MV-4-11 (cell line): ENCODE measurements around the gene DIAPH1.

Experiments used
- DNase-seq: peaks from one replicate; lab custom pipeline; 2025; lab: John Stamatoyannopoulos, UW

The DIAPH1 gene

DNA sequence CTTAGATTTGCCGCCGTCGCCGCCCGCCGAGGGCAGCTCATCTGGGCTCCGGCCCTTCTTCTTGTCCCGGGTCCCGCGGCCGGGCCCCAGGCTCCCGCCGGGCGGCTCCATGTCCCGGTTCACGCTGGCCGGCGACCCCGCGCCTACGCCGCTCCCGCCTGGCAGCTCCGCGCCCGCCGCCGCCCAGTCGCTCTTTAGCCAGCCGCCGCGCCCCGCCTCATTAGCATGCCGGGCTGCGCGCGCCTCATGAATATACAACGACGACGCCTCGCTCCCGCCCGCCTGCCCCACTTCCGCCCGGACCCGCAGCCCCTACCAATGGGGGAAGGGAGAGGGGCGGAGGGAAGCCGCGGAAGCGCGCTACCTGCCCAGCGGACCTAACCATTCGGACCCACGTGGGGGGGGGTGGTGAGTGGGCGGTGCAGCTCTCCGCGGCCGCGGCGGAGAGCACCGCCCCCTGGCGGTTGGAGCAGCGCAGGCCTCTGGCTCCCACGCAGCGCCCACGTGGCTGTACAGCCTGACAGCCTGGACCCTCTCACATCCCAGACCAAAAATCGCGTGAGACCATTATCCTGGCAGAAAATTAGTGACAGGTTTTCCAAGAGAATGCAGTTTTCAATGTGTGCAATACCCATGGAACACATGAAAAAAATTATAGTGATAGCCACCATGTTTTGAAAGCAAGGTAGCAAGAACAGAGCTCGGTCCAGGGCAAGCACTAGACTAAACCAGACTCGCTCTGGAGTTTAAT lies at the start of gene DIAPH1:
TSS of gene DIAPH1 (minus strand) at position 197 of the 751 bp plus-strand sequence. CDS start at position 111, 86 bp downstream.
- DNase-seq: peak; percentile 92

DNA sequence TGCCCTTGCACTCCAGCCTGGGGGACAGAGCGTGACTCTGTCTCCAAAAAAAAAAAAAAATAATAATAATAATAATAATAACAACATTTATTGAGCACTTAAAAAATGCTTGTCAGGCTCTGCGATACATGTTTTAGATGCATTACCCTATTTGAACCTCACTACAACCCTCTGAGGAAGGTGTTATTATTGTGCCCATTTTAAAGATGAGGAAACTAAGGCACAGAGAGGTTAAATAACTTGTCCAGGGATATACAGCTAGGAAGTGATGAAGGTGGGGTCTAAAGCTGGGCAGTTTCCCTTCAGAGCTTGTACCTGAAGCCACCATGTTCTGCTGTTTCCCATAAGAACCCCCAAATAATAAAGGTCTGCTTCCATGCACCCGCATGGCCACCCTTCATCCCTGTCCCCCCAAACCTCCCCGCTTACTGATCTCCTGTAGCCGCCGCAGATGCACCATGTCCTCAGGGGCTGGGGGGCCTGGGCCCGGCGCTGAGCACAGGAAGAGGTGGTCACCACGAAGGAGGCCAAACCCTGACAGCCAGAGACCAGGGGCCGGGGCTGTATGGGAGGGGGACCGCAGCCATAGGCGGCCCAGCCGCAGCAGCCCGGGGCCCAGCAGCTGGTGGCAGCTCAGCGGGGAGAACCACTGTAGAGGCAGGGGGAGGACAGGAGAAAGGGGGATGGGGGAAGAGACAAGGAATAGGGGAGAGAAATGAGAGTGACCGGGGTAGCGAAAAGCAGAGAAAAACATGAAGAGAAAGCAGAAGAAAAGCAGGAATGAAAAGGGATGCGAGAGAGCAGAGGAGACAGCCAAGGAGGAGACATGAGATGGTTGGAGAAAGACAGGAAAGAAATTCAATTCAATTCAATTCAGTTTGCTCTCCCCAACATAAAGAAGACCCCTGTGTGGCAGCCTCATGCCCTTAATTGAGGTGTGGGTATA lies 47.5 kb upstream of the DIAPH1 start:
- no peak for DNase-seq

DNA sequence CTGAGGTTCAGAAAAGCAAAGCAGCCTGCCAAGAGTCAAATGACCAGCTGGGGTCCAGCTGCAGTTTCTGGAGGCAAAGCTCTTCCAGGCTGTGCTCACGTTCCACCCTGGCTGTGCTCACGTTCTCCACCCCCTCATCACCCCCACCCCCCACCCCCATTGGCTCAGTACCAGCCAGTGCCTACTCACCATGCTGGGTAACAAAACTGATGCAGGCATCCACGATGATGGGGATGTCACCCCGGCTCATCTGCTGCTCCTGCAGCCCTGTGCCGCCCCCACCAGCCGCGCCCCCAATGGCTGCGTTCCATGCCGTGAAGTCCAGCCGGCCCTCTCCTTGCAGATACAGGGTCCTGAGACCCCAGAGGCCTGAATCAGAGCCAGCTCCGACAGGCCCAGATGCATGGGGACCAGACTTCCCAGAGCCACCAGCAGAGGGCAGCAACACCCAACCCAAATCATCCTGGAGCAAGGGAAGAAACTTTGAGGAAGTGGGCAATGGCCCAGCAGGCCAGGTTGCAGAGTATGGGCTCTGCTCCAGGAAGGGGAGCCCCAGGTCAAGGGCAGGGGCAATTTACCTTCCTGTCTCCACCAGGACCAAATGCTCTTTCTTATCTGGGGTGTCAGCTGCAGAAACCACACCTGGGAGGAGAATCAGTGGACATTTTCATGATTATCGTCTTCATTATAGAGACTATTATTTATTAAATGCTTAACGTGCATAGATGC lies 46.1 kb upstream of the DIAPH1 start:
- peak; percentile 77 for DNase-seq

DNA sequence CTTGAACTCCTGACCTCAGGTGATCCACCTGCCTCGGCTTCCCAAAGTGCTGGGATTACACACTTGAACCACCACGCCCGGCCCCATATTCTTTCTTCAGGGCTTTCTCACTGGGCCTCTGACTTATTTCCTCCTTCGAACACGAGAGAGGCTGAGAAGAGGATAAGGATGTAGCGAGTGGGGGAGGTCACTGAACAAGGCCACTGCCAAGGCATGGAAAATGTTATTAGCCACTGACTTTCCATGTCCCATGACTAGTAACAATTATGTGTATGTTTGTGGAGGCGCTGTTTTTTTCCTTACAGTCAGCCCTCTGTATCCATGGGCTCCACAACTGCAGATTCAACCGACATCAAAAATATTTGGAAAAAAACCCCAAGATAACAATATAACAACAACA lies 44.7 kb upstream of the DIAPH1 start:
- DNase-seq: no peak

DNA sequence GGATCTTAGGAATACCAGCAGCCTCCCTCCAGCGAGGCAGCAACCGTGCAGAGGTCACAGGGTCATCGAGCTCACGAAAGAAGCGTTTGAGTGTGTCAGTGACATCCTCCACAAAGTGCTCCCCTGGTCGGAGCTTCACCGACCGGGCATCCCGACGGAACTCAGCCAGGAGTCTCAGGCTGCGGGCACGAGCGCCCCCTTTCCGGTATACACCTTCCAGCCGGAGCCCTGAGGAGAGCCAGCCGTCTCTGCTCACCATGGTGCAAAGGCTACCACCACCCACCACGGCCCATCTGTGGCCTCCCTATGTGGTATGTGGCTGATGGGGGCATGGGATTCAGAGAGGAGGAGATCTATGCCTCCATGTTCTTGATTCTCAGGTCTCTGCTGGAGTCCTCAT lies 43.2 kb upstream of the DIAPH1 start:
- DNase-seq: no peak

DNA sequence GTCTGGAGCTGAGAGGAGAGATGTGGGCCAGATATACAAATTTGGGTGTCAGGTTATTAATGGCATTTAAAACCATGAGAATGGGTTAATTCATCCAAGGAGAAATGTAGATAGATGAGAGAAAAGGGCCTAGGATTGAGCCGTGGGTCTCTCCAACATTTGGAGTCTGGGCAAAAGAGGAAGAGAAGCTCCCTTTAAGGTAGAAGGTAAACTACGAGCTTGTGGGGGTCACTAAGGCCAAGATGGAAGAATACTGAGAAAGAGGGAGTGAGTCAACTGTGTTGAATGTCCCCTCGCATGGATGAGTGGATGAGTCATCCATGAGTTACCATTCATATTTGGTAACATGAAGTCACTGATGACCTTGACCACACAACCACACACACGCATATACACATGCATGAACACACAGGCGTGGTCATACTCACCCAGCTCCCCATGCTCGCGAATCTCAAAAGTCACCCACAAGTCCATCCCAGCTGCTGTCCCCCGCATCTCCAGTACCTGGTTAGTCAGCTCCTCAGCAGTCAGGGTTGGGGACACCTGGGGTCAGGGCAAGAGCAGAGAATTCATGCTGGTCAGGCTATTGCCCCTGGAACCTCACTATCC lies 39.2 kb upstream of the DIAPH1 start:
- DNase-seq: peak; percentile 65

DNA sequence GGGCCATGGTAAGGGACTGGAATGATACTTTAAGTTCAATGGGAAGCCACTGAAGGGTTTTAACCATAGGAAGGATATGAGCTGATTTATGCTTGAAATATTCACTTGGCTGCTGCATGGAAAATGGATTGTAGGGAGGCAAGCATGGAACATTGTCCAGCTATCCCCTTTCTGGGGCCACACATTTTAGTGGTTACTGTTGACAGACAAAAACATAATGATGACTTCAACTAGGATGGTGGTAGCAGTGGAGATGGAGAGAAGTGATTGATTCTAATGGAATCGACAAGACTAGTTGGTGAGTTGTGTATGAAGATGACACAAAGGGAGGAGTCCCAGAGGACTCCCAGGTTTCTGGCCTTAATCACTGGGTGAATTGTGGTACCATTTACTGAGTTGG lies 38.6 kb upstream of the DIAPH1 start:
- no peak for DNase-seq

DNA sequence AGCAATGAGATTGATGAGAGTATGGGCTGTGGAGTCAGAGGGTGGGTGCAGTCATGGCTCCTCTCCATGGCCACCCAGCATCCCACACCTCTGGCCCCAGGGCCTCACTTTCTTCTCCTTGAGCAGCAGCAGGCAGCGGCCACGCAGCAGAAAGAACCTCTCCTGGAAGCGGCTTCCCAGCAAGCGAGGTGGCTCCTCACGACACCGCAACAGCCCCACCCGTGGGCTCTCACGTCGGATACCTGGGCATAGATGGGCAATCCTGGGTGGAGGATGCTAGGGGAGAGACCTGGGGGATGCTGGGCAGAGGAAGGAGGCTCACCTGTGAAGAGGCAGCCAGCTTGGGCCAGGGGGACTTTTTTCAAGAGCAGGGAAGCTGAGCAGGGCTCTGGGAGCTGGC lies 37.6 kb upstream of the DIAPH1 start:
- DNase-seq: no peak

DNA sequence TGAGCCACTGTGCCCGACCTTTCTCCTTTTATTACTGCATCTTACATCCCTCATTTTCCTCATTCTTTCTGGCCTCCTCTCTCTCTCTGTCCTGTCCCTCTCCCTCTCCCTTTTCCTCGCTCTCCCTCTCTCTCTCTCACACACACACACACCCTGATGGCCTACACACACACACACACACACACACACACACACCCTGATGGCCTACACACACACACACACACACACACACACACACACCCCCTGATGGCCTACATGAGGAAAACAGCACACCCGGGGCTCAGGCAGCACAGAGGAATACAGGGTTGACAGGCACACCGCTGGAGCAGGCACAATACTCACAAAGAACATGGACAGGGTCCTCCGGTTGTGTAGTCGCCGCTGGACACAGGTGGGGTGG lies 36.2 kb upstream of the DIAPH1 start:
- no peak for DNase-seq

DNA sequence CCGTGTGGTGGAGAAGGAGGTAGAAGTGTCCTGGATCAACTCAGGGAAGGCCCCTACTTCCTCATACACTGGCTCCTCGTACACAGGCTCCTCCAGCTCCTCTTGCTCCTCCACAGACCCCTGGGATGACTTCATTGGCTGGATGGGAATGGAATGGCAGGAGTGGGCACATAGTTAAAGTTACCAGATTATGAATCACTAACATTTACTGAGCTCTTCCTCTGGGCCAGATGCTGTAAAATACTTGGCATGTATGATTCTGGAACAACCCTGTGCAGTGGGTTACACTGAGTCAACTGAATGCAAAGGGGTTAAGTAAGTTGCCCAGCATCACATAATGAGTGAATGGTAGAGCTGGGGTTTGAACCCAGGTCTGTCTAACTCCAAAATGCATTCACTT lies 35.5 kb upstream of the DIAPH1 start:
- no peak for DNase-seq

DNA sequence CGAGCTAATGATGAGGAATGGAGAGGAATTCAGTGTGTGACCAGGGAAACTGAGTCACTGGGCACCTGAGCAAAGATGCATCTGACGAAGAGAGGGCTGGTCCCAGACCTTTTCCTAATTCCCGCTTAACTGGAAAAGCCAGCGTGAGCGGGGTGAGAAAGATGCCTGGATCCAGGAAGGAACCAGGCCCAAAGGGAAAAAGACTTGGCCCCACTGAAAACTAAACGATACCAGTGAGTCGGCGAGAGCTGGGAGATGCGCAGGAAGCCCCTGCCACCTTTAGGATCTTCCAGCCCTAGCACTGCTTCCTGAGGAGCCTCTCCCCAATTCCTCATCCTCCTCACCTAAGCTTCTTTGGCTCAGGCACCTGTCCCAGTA lies 32.9 kb upstream of the DIAPH1 start:
- no peak for DNase-seq

DNA sequence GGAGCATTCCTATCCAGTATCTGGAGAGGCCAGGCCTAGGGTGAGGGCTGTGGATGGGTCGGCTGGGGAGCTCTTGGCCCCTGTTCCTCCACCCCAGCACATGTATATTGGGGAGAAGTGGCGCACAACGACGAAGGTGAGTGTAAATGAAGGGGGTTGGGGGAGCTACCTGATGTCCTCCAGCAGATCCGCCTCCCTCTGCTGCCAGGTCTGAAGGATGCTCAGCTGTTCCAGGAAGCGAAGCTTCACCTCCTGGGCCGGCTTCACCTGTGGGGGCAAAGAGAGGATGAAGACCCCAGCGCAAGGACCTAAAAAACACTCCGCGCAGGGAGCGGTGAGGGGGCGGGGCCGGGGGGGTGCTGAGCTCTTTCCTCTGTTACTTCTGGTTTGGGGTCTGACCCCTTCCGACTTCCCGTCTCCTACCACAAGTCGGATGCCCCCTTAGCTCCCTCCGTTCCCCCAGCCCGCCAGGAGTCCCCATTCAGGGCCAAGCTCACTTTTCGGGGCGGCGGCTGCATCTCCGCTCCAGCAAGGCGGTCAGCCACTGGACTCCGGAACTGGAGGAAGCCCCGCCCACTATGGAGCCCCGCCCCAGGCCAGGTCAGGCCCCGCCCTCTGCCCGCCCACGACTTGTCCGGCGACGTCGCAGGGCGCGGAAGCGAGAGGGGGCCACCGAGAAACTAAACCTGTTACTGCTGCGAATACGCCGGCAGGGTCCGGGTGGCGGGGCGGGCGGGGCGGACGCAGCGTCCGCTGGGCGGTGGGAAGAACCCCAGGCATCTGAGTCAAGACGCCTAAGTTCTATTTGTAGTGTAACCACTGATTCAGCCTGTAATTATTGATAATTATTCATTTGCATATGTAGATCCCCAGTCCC lies 32.3 kb upstream of the DIAPH1 start, which contains the start of gene FCHSD1:
TSS of gene FCHSD1 (minus strand) at position 568 of the 877 bp plus-strand sequence. CDS start at position 518, 50 bp downstream.
- DNase-seq: peak; percentile 75

DNA sequence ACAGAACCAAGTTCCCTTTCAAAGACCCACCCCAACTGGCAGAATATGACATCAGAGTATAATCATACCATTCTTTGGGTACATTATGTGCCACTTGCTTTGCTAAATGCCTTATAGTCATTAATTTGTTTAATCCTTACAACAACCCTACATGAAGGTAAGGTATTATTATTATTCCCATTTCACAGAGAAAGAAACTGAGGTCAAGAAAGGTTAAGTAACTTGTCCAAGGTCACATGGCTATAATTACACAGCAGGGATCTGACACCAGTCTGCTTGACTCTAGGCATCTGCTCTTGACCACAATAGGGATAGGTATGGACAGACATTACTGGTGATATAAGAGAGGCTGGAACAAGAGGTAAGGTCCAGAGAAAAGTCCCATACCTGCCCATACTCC lies 31.2 kb upstream of the DIAPH1 start:
- no peak for DNase-seq

DNA sequence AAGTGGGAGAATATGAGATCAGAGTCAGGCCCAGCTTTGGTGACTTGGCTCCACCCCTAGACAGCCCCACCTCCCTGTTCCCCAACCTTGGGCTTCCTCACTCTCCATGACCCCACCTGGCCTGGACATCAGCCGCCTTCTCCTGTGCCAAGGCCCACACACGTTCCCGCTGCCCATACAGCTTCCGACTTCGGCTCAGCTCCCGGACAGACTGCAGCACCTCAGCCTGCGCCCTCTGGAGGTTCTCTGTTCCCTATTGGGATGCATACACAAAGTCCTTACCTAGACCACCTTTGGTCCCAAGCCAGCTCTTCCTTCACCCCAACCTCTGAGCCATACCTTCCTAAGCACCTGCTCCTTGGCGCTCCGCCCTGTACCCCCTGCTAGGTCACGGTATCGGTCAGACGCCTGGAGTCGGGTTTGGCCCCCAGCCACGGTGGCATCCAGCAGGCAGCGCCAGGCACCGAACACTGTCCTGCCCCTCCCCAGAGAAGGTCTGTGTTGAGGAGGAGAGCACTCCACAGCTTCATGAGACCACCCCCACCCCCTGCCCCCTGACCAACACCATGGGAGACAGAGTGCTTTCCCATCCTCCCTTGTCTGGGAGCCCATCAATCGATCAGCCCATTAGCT lies 30.4 kb upstream of the DIAPH1 start:
- no peak for DNase-seq

DNA sequence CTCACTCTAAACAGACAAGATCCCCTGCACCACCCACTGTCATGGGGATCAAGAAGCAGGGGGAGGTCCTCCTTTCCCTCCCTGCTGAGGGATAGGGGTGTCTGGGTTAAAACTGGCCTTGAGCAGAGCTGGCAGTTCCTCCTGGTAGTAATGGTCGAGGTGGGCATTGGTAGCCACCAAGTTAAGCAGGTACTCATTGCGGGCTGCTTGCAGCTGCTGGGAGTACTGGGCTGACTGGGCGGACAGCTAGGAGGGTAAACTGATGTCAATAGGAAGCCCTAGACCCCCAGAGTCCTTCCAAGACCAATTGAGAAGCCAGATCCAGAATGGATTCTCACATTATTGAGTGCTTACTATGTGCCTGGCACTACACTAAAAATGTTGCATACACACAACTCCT lies 29.1 kb upstream of the DIAPH1 start:
- DNase-seq: no peak

DNA sequence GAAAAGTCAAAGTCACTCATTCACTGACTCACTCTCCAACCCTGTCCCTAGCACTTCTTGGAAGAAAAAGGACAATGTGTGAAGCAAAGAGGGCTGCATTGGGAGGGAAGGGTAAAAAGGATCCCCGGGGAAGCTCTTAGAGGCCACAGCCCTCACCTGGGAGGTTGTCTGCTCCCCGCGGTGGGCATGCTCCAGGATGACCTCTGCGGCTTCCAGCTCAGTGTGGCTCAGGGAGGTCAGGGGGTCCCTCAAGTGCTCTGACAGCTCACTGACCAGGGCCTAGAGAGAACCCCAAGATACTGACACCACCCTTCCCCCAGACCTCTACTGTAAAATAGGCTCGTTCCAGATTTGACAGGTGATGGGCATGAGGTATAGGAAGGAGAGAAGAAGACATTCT lies 28.4 kb upstream of the DIAPH1 start:
- no peak for DNase-seq

DNA sequence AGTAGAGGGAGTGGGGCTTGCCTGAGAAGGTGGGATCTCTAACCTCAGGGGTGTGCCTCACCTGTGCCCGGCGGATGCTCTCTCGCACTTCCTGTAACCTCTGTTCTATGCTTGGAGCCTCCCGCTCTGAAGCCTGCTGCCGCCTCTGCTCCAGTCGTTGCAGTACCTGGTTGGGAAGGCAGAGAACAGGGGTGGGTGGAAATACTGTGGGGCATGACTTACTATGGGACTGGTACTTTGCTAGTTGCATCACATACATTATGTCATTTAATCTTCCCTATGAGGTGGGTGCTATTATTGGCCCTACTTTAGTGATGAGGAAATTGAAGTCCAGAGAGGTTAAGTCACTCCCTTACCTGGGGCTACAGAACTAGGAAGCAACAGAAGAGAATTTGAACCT lies 27.2 kb upstream of the DIAPH1 start:
- no peak for DNase-seq

DNA sequence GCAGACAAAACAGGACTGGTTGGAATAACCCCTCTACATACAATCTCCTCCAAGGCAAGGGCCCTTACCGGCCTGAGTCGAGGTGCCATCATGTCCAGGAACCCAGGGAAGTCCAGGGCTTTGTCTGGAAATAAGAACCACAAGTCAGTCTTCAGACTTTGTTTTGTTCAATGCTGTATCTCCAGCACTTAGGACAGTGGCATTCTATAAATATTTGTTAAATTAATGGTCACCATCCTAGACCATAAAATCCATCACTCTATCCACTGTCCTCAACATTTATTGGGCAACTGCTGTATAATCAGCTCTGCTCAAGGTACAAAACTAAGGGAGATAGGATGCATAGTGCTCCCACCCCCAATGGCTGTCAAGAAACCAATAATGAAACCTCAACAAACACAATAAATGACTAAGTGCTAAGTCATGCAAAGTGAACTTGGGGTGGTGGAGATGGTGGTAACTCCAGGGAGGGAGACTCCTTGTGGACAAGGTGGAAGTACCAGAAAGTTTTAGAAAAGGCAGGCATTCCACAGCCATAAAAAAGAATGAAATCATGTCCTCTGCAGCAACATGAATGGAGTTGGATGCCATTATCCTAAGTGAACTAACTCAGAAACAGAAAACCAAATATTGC lies 23.0 kb upstream of the DIAPH1 start:
- peak; percentile 55 for DNase-seq

DNA sequence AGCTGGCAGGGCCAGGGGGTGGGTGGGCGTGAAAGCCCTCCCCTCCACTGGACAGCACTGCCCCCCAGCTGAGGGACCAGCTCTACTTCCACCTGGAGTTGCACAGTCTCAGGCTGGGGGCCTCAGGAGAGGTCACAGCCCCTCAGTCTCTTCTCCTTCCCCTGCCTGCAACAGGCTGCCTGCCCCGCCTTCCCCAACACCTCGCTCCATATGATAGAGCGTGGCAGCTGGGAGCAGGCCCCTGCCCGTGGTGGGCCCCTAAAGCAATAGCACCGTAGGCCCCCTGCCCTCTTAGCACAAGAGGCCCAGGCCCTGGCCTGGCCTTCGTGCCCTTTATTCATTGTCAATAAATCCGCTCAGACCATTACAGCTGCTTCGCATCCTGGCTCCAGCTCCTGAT lies 21.9 kb upstream of the DIAPH1 start:
- no peak for DNase-seq

DNA sequence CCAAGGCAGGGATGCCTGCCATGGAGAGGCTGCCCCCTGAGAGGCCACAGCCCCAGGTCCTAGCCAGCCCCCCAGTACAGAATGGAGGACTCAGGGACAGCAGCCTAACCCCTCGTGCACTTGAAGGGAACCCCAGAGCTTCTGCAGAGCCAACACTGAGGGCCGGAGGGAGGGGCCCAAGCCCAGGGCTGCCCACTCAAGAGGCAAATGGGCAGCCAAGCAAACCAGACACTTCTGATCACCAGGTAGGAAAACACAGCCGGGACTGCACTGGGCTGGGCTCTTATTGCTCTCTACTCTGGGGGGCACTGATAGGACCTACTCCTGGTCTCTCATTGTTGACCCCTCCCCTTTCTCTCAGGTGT lies 21.2 kb upstream of the DIAPH1 start:
- DNase-seq: no peak
